Esophagus muscularis mucosa (tissue), 2 donors: ENCODE data around the gene DCLK2.

Experiments used
- POLR2A ChIP-seq: fragments of 450-650 bp; IDR thresholded peaks from one replicate; pipeline ENCODE4 v1.6.1; 2017; ENCODE audit warnings: antibody characterized with exemption, moderate library complexity, mild to moderate bottlenecking, low read depth
- POLR2AphosphoS5 ChIP-seq, 2 donors: sonication (generic); formaldehyde crosslinking; IDR thresholded peaks; one replicate each; pipeline ENCODE4 v1.6.1; 2017; ENCODE audit warnings: antibody characterized with exemption in 2 of 2

- TF ChIP-seq POLR2A (no peak), POLR2AphosphoS5 (IDR thresholded peaks at IDR 0.05) (no peak)
Measured at GRCh38 chr4:150181536-150181935, 103.3 kb downstream of the DCLK2 start.
